Measurements from ENCODE around the gene C1orf35. TPM values are rescaled to one million over a fixed set of nuclear protein-coding genes. Genes with fewer than 3 reads are reported as not detected.

The C1orf35 gene
- total RNA-seq, 1 experiment from 2014 or later, result 10.4 TPM

DNA sequence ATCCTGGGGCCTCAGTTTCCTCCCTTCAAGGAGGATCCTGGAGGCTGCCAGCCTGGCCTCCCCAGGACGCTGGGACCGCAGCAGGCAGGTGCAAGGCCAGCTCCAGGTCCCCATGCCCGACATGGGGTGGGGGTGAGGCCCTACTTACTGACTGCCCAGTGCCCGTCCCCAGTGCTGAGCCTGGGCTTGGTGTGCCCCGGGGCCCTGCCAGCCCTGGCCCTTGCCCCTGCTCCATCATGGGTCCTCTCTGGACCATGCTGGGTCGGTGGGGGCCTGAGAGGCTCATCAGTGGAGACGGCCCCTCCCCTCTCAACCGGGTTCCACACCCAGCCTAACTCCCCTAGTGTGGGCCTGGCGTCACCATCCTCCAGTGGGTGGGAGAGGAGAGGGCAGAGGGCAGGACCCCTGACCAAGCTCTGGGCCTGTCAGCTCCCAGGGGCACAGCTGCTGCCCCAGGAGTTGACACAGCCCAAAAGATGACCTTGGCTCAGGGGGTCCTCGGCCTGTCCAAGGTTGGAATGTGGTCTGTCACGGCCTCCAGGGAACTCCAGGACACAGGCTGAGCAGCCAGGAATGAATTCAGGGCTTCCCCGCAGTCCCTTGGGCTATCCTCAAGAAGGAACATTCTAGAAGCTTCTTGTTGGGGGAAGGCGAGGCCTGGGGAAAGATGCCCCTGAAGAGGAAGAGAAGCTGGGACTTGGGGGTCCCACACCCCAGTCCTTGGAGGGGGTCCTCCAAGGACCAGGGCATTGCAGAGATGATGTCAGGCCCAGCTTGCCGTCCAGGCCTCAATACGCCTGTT, 38.2 kb downstream of the C1orf35 start:
- H3K27ac ChIP-seq (ENCODE audit: low read length), result no peak overlapping the region
- no peaks in the 10 kb centered on the region for H3K9me3 ChIP-seq (ENCODE audit: low read length)
- H3K9ac ChIP-seq (ENCODE audit: low read length), result no peak overlapping the region
- H3K4me1 ChIP-seq (ENCODE audit: low read length), result no peaks in the 10 kb centered on the region
- H2AFZ ChIP-seq (ENCODE audit: low read length), result no peak overlapping the region
- no peak overlapping the region for H3K4me2 ChIP-seq (ENCODE audit: low read depth, low read length, poor library complexity, severe bottlenecking)
- DNase-seq, result no peak
- no peaks in the 10 kb centered on the region for H3K79me2 ChIP-seq (ENCODE audit: low read length)
- H3K36me3 ChIP-seq (ENCODE audit: insufficient read depth, low read length), result no peaks in the 10 kb centered on the region
- no peaks in the 10 kb centered on the region for H4K20me1 ChIP-seq (ENCODE audit: insufficient read depth, low read depth, low read length)
- no peak overlapping the region for H3K4me3 ChIP-seq (ENCODE audit: low read length)
- H3K27me3 ChIP-seq (ENCODE audit: low read length), result no peaks in the 10 kb centered on the region
- no peaks in the 10 kb centered on the region for H3K9me2 ChIP-seq (replicated peaks; ENCODE audit: insufficient read depth, low read length)

DNA sequence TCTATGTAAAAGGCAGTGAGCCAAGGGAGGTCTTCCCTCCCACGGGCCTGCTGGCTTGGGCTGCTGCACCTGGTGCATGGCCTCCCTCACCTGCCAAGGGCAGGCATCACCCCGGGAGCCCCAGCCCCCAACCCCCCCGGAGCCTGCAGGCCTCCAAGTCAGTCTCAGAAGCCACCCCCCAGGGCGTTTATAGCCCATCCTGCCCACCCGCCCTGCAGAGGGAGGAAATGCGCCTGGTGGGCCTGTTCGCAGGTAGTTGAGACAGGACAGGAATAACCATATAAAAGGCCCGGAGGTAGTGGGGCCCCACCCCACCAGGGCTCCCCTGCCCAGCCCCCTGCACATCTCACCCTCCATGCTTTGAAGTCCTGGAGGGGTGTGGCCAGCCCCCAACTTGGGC, 38.8 kb downstream of the C1orf35 start:
- H2AFZ ChIP-seq (ENCODE audit: low read length), result no peak overlapping the region
- H3K27ac ChIP-seq (ENCODE audit: low read length), result no peak overlapping the region
- no peaks in the 10 kb centered on the region for H3K4me1 ChIP-seq (ENCODE audit: low read length)
- no peaks in the 10 kb centered on the region for H3K79me2 ChIP-seq (ENCODE audit: low read length)
- no peak for DNase-seq
- H3K9me3 ChIP-seq (ENCODE audit: low read length), result no peaks in the 10 kb centered on the region
- no peaks in the 10 kb centered on the region for H3K9me2 ChIP-seq (replicated peaks; ENCODE audit: insufficient read depth, low read length)
- H4K20me1 ChIP-seq (ENCODE audit: insufficient read depth, low read depth, low read length), result no peaks in the 10 kb centered on the region
- H3K4me2 ChIP-seq (ENCODE audit: low read depth, low read length, poor library complexity, severe bottlenecking), result no peak overlapping the region
- no peaks in the 10 kb centered on the region for H3K36me3 ChIP-seq (ENCODE audit: insufficient read depth, low read length)
- H3K4me3 ChIP-seq (ENCODE audit: low read length), result no peak overlapping the region
- H3K27me3 ChIP-seq (ENCODE audit: low read length), result no peaks in the 10 kb centered on the region
- H3K9ac ChIP-seq (ENCODE audit: low read length), result no peak overlapping the region

DNA sequence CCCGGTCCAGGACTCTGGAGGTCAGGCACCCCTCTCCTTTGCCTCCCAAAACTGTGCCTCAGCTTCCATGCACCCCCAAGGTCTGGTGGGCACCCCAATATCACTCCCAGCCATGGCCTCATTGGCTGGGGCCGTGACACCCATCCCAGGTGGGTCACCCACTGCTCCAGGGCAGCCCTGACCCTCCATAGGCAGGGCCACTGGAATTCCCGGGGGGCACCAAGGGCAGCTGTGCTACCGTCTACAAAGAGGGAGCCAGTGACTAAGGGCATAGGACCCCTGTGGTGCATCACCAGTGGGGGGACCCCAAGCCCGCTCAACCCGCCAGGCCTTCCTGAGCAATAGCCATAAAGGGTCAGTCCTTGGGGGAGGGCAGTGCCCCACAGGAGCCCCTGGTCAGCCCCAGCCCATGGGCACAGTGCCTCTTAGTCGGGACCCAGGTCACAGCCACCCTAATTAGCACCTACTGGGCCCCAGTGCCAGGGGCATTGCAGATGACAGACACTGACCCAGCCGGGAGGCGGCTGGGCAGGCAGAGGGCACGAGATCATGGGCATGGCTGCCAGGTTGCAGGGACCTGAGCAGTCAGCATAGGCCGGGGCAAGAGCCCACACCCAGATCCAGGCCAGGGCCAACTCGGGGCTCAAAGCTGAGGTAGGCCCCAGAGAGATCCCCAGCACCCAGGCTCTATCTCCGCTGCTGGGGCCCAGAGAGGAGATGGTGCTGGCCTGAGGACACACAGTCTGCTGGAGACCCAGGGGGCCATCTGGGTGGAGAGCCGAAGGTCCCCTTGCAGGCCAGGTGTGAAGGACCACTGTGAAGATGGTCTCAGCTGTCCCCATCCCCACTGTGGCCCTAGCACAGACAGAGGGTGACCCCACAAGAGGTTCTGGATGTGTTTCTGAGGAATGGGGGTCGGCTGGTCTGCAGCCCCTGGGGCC, 39.6 kb downstream of the C1orf35 start:
- no peak overlapping the region for H3K9ac ChIP-seq (ENCODE audit: low read length)
- no peaks in the 10 kb centered on the region for H3K27me3 ChIP-seq (ENCODE audit: low read length)
- no peaks in the 10 kb centered on the region for H3K4me1 ChIP-seq (ENCODE audit: low read length)
- no peak for DNase-seq
- no peaks in the 10 kb centered on the region for H4K20me1 ChIP-seq (ENCODE audit: insufficient read depth, low read depth, low read length)
- no peaks in the 10 kb centered on the region for H3K9me2 ChIP-seq (replicated peaks; ENCODE audit: insufficient read depth, low read length)
- H3K36me3 ChIP-seq (ENCODE audit: insufficient read depth, low read length), result no peaks in the 10 kb centered on the region
- H3K4me3 ChIP-seq (ENCODE audit: low read length), result no peak overlapping the region
- H3K4me2 ChIP-seq (ENCODE audit: low read depth, low read length, poor library complexity, severe bottlenecking), result no peak overlapping the region
- no peaks in the 10 kb centered on the region for H3K79me2 ChIP-seq (ENCODE audit: low read length)
- no peak overlapping the region for H2AFZ ChIP-seq (ENCODE audit: low read length)
- no peak overlapping the region for H3K27ac ChIP-seq (ENCODE audit: low read length)
- H3K9me3 ChIP-seq (ENCODE audit: low read length), result no peaks in the 10 kb centered on the region

DNA sequence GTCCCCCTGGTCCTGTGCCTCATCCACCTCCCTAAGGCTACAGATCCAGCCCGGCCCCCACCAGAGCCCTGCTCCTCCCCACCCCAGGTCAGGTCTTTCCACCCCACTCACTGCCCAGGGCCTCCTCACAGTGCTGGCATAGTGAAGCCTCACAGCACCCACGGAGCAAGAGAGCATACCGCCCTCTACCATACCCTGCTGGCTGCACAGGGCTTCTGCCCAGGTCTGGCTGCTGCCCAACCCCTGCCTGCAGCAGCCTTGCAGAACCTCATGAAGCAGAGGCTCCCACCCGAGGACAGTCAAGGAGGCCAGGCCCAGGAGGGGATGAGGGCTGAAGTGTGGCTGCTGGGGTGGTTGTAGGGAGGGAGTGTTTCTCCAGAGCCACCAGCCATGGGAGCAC, 40.3 kb downstream of the C1orf35 start:
- no peak overlapping the region for H3K4me2 ChIP-seq (ENCODE audit: low read depth, low read length, poor library complexity, severe bottlenecking)
- H2AFZ ChIP-seq (ENCODE audit: low read length), result no peak overlapping the region
- H3K4me1 ChIP-seq (ENCODE audit: low read length), result no peaks in the 10 kb centered on the region
- H3K79me2 ChIP-seq (ENCODE audit: low read length), result no peaks in the 10 kb centered on the region
- H3K4me3 ChIP-seq (ENCODE audit: low read length), result no peak overlapping the region
- DNase-seq, result no peak
- H3K27ac ChIP-seq (ENCODE audit: low read length), result no peak overlapping the region
- no peaks in the 10 kb centered on the region for H3K9me2 ChIP-seq (replicated peaks; ENCODE audit: insufficient read depth, low read length)
- no peak overlapping the region for H3K9ac ChIP-seq (ENCODE audit: low read length)
- H4K20me1 ChIP-seq (ENCODE audit: insufficient read depth, low read depth, low read length), result no peaks in the 10 kb centered on the region
- H3K36me3 ChIP-seq (ENCODE audit: insufficient read depth, low read length), result no peaks in the 10 kb centered on the region
- H3K9me3 ChIP-seq (ENCODE audit: low read length), result no peaks in the 10 kb centered on the region
- no peaks in the 10 kb centered on the region for H3K27me3 ChIP-seq (ENCODE audit: low read length)

DNA sequence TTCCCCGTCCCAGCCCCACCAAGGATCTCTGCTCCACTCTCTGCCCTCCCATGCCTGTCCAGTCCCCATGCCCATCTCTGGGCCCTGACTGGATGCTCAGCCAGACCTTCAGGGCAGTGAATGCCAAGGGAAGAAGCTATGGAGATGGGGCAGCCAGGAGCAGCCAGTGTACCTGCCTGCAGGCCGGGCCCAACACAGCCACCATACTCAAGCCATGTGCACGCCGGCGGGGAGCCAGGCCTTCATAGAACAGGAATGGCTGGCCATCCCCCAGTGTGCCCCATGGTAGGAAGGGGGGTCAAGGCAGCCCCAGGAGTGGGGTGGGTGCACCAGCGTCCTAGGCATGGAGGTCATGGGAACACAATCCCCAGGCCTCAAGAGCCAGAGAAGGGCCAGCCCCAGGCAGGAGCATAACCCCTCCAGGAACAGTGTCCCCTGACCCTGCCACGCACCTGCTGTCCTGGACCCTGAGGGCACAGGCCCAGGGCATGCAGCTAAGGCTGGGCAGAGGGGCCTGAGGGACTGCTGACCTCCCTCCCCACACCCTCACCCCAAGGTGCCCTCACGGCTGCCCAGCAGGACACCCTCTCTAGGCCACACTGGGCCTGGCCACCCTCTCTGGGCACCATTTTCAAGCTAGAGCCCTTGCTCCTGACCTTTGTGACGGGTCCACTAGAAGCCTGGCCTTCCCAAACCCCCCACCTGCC, 40.9 kb downstream of the C1orf35 start:
- no peaks in the 10 kb centered on the region for H3K27me3 ChIP-seq (ENCODE audit: low read length)
- H3K9me2 ChIP-seq (replicated peaks; ENCODE audit: insufficient read depth, low read length), result no peaks in the 10 kb centered on the region
- no peak overlapping the region for H3K4me2 ChIP-seq (ENCODE audit: low read depth, low read length, poor library complexity, severe bottlenecking)
- no peaks in the 10 kb centered on the region for H3K9me3 ChIP-seq (ENCODE audit: low read length)
- H3K4me3 ChIP-seq (ENCODE audit: low read length), result no peak overlapping the region
- DNase-seq, result no peak
- H3K9ac ChIP-seq (ENCODE audit: low read length), result no peak overlapping the region
- no peak overlapping the region for H3K27ac ChIP-seq (ENCODE audit: low read length)
- H3K4me1 ChIP-seq (ENCODE audit: low read length), result no peaks in the 10 kb centered on the region
- H4K20me1 ChIP-seq (ENCODE audit: insufficient read depth, low read depth, low read length), result no peaks in the 10 kb centered on the region
- no peaks in the 10 kb centered on the region for H3K79me2 ChIP-seq (ENCODE audit: low read length)
- no peak overlapping the region for H2AFZ ChIP-seq (ENCODE audit: low read length)
- no peaks in the 10 kb centered on the region for H3K36me3 ChIP-seq (ENCODE audit: insufficient read depth, low read length)

DNA sequence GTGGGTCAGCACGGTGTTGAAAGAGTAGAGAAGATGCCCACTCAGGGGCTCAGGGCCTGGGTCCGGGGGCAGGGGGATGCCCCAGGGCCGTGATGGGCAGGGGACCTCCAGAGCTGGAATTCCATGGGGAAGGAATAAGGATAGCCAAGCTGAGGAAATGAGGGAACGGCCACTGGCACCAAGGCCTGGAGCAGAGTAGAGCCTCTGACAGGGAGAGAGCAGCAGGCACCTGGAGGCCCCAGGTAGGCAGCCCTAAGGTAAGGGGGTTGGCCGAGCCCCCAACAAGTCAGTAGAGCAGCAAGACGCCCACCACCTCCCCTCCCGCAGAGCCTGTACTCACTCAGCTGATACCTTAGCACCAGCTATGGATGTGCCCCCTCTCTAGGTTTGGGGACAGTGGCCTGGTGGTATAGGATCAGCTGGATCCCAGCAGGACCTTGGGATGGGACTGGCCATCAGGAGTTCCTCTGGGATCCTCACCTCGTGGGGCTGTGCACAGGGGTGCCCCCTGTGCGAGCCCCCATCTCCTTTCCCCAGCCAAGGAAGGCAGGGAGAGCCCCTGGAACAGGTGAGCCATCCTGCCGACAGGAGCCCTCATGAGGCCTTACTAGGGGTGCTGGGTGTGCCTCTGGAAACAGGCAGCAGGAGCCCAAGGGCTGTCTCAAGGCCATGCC, 41.6 kb downstream of the C1orf35 start:
- H3K27ac ChIP-seq (ENCODE audit: low read length), result no peak overlapping the region
- H3K4me3 ChIP-seq (ENCODE audit: low read length), result no peak overlapping the region
- no peaks in the 10 kb centered on the region for H3K4me1 ChIP-seq (ENCODE audit: low read length)
- no peaks in the 10 kb centered on the region for H3K9me3 ChIP-seq (ENCODE audit: low read length)
- H3K79me2 ChIP-seq (ENCODE audit: low read length), result no peaks in the 10 kb centered on the region
- H3K9me2 ChIP-seq (replicated peaks; ENCODE audit: insufficient read depth, low read length), result no peaks in the 10 kb centered on the region
- no peak for DNase-seq
- H2AFZ ChIP-seq (ENCODE audit: low read length), result no peak overlapping the region
- H3K9ac ChIP-seq (ENCODE audit: low read length), result no peak overlapping the region
- H3K27me3 ChIP-seq (ENCODE audit: low read length), result no peaks in the 10 kb centered on the region
- H3K4me2 ChIP-seq (ENCODE audit: low read depth, low read length, poor library complexity, severe bottlenecking), result no peak overlapping the region
- H3K36me3 ChIP-seq (ENCODE audit: insufficient read depth, low read length), result no peaks in the 10 kb centered on the region
- no peaks in the 10 kb centered on the region for H4K20me1 ChIP-seq (ENCODE audit: insufficient read depth, low read depth, low read length)

DNA sequence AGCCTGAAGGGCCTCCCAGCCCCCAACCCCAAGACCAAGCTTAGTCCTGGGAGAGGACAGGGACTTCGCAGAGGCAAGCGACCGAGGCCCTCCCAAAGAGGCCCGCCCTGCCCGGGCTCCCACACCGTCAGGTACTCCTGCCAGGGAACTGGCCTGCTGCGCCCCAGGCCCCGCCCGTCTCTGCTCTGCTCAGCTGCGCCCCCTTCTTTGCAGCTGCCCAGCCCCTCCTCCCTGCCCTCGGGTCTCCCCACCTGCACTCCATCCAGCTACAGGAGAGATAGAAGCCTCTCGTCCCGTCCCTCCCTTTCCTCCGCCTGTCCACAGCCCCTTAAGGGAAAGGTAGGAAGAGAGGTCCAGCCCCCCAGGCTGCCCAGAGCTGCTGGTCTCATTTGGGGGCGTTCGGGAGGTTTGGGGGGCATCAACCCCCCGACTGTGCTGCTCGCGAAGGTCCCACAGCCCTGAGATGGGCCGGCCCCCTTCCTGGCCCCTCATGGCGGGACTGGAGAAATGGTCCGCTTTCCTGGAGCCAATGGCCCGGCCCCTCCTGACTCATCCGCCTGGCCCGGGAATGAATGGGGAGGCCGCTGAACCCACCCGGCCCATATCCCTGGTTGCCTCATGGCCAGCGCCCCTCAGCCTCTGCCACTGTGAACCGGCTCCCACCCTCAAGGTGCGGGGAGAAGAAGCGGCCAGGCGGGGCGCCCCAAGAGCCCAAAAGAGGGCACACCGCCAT, 42.5 kb downstream of the C1orf35 start:
- no peaks in the 10 kb centered on the region for H3K27me3 ChIP-seq (ENCODE audit: low read length)
- no peak overlapping the region for H3K9ac ChIP-seq (ENCODE audit: low read length)
- no peak overlapping the region for H2AFZ ChIP-seq (ENCODE audit: low read length)
- no peaks in the 10 kb centered on the region for H3K79me2 ChIP-seq (ENCODE audit: low read length)
- H3K9me3 ChIP-seq (ENCODE audit: low read length), result no peaks in the 10 kb centered on the region
- no peak overlapping the region for H3K4me2 ChIP-seq (ENCODE audit: low read depth, low read length, poor library complexity, severe bottlenecking)
- no peak for DNase-seq
- no peaks in the 10 kb centered on the region for H3K36me3 ChIP-seq (ENCODE audit: insufficient read depth, low read length)
- H3K4me3 ChIP-seq (ENCODE audit: low read length), result no peak overlapping the region
- no peaks in the 10 kb centered on the region for H3K9me2 ChIP-seq (replicated peaks; ENCODE audit: insufficient read depth, low read length)
- H4K20me1 ChIP-seq (ENCODE audit: insufficient read depth, low read depth, low read length), result no peaks in the 10 kb centered on the region
- no peaks in the 10 kb centered on the region for H3K4me1 ChIP-seq (ENCODE audit: low read length)
- no peak overlapping the region for H3K27ac ChIP-seq (ENCODE audit: low read length)

Data from Karpas-422 (cell line).